Osteoblast (primary cell): Measurements from ENCODE around the gene ELAVL3. TPM values are rescaled to one million over a fixed set of nuclear protein-coding genes. Genes with fewer than 3 reads are reported as not detected.

Experiments used
- DNase-seq: peaks from one replicate; pipeline ENCODE4 v3.0.0; 2011; ENCODE audit warnings: low spot score, mixed read lengths; ENCODE audit not compliant: insufficient read length; ENCODE audit errors: missing footprints
- H2AFZ ChIP-seq: 2 replicates; pipeline ENCODE4 v1.6.0; 2011; ENCODE audit warnings: mild to moderate bottlenecking, low read length
- H3K27ac ChIP-seq: 2 replicates; pipeline ENCODE4 v1.5.1; 2011; ENCODE audit warnings: mild to moderate bottlenecking, low read depth, low read length, moderate library complexity
- H3K27me3 ChIP-seq: 2 replicates; pipeline ENCODE4 v1.6.0; 2012; ENCODE audit warnings: mild to moderate bottlenecking, control low read depth, inconsistent platforms, low read length, moderate library complexity; ENCODE audit not compliant: insufficient read depth
- H3K36me3 ChIP-seq: 2 replicates; pipeline ENCODE4 v1.5.1; 2011; ENCODE audit warnings: mild to moderate bottlenecking, low read length, control low read depth, moderate library complexity; ENCODE audit not compliant: insufficient read depth
- H3K4me1 ChIP-seq: 2 replicates; pipeline ENCODE4 v1.5.1; 2011; ENCODE audit warnings: mild to moderate bottlenecking, low read length, control low read depth, moderate library complexity; ENCODE audit not compliant: insufficient read depth
- H3K4me2 ChIP-seq: 2 replicates; pipeline ENCODE4 v1.6.0; 2011; ENCODE audit warnings: mild to moderate bottlenecking, low read length; ENCODE audit not compliant: insufficient read depth
- H3K4me3 ChIP-seq: fragments of 200-600 bp; sonication (generic); 3 replicates; pipeline ENCODE4 v1.5.1; 2012; ENCODE audit warnings: mild to moderate bottlenecking, low read length, inconsistent platforms; ENCODE audit not compliant: insufficient read depth
- H3K79me2 ChIP-seq: 2 replicates; pipeline ENCODE4 v1.6.0; 2012; ENCODE audit warnings: mild to moderate bottlenecking, low read length, control low read depth, inconsistent platforms; ENCODE audit not compliant: insufficient read depth
- H3K9me3 ChIP-seq: 2 replicates; pipeline ENCODE4 v1.5.1; 2011; ENCODE audit warnings: low read depth, low read length, control low read depth
- H4K20me1 ChIP-seq: 2 replicates; pipeline ENCODE4 v1.6.0; 2012; ENCODE audit warnings: mild to moderate bottlenecking, low read length, control low read depth; ENCODE audit not compliant: insufficient read depth
- CTCF ChIP-seq: IDR thresholded peaks from 2 replicates; pipeline ENCODE4 v1.5.1; 2011; ENCODE audit warnings: mild to moderate bottlenecking, low read depth, low read length, moderate library complexity; ENCODE audit errors: extremely low read depth
- total RNA-seq: library from RNA; depleted of rRNA; stranded (reverse); fragments of >200 nt; gene quantifications from 2 replicates; pipeline ENCODE4 v1.2.3, GENCODE V29; 2012

Gene ELAVL3
- total RNA-seq, 1 donor = 0.72 TPM

DNA sequence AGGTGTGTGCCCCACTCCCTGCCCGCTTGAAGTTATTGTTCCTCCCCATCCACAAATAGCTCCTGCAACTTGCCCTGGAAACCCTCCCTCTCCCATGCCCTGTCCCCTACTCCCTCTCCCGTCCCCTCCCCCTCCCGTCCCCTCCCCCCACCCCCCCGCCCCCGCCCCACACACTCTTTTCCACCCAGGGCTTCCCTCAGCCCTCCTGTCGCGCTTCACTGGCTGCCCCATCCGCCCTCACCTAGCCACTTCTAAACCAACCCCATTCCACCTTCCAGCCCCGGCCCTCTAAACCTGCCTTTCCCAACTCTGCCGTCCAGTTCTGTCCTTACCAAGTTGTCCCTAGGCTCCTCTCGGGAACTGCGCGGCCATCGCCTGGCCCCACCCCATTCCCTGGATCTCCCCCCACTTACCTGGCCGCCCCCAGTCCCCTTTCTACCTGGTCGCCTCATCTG lies 62.7 kb downstream of the ELAVL3 start:
- peak overlapping the region; percentile 65 for H3K4me3 ChIP-seq
- DNase-seq = peak; percentile 73
- H3K79me2 ChIP-seq = no peaks in the 10 kb centered on the region
- TF ChIP-seq CTCF = no peak
- H3K4me2 ChIP-seq = peak overlapping the region; percentile 82
- no peak overlapping the region for H3K27ac ChIP-seq
- H3K27me3 ChIP-seq = peaks cover 9% of the 10 kb centered on the region
- no peaks in the 10 kb centered on the region for H3K9me3 ChIP-seq
- H3K4me1 ChIP-seq = peaks cover 7% of the 10 kb centered on the region
- H4K20me1 ChIP-seq = no peaks in the 10 kb centered on the region
- H3K36me3 ChIP-seq = no peaks in the 10 kb centered on the region
- H2AFZ ChIP-seq = no peak overlapping the region

DNA sequence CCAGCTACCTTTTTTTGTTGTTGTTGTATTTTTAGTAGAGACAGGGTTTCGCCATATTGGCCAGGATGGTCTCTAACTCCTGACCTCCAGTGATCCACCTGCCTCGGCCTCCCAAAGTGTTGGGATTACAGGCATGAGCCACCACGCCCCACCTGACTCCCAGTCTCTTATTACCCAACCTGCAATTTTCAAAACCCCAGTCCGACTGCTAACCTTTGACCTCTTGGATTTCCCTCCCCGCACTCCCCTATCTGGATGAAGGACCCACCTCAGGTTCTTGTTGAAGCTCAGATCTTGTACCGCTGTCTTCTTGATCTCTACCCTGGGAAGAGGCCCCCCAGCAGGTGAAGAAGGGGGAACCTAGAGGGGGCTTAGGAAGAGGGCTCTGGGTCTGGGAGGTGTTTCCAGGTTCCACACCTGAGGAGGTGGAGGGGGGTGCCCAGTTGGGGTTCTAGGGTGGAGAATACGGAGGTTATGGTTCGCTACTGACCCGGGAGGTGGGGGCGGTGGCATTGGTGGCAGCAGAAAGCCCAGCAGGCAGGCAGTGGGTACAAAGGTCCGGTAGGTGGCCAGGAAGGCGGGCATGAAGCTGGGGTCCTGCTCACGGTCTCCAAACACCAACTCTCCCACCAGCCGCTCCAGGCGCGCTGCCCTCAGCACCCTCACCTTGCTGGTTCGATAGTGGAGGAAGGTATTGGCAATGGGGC lies 64.3 kb downstream of the ELAVL3 start:
- H4K20me1 ChIP-seq = no peaks in the 10 kb centered on the region
- no peak overlapping the region for H3K27ac ChIP-seq
- no peak overlapping the region for H3K4me3 ChIP-seq
- TF ChIP-seq CTCF = no peak
- no peaks in the 10 kb centered on the region for H3K27me3 ChIP-seq
- peak; percentile 66 for DNase-seq
- H2AFZ ChIP-seq = no peak overlapping the region
- H3K4me1 ChIP-seq = peaks cover 7% of the 10 kb centered on the region
- no peaks in the 10 kb centered on the region for H3K9me3 ChIP-seq
- H3K4me2 ChIP-seq = no peak overlapping the region
- no peaks in the 10 kb centered on the region for H3K36me3 ChIP-seq
- no peaks in the 10 kb centered on the region for H3K79me2 ChIP-seq

- Histone ChIP-seq H2AFZ (no peak overlapping the region), H3K27ac (no peak overlapping the region), H3K9me3 (no peaks in the 10 kb centered on the region), H3K27me3 (no peaks in the 10 kb centered on the region), H3K79me2 (no peaks in the 10 kb centered on the region), H3K4me1 (peaks cover 4% of the 10 kb centered on the region), H3K4me3 (no peak overlapping the region), H3K4me2 (no peak overlapping the region), H4K20me1 (no peaks in the 10 kb centered on the region), H3K36me3 (no peaks in the 10 kb centered on the region)
- TF ChIP-seq CTCF = no peak
- DNase-seq = peak; percentile 17
Observed at GRCh38 chr19:11414544-11414943, 66.3 kb downstream of the ELAVL3 start.

GRCh38 chr19:11410682-11411081 lies 70.2 kb downstream of the ELAVL3 start:
- TF ChIP-seq CTCF = no peak
- DNase-seq = peak; percentile 14

More at GRCh38 chr19:11410682-11411081, 70.2 kb downstream of the ELAVL3 start:
- H3K4me1 ChIP-seq = no peaks in the 10 kb centered on the region
- no peaks in the 10 kb centered on the region for H3K36me3 ChIP-seq
- no peak overlapping the region for H3K4me2 ChIP-seq
- H4K20me1 ChIP-seq = no peaks in the 10 kb centered on the region
- no peak overlapping the region for H3K4me3 ChIP-seq
- H2AFZ ChIP-seq = no peak overlapping the region
- H3K9me3 ChIP-seq = no peaks in the 10 kb centered on the region
- no peaks in the 10 kb centered on the region for H3K79me2 ChIP-seq
- no peak overlapping the region for H3K27ac ChIP-seq
- no peaks in the 10 kb centered on the region for H3K27me3 ChIP-seq
